GM03348 (cell line): ENCODE data around the gene SGIP1.
A peak's percentile ranks its signal among the peaks of the same experiment; 100 is the strongest.

Source experiments
- DNase-seq: peaks from one replicate; pipeline ENCODE4 v3.0.0; 2012; ENCODE audit warnings: low spot score

Gene SGIP1

DNA sequence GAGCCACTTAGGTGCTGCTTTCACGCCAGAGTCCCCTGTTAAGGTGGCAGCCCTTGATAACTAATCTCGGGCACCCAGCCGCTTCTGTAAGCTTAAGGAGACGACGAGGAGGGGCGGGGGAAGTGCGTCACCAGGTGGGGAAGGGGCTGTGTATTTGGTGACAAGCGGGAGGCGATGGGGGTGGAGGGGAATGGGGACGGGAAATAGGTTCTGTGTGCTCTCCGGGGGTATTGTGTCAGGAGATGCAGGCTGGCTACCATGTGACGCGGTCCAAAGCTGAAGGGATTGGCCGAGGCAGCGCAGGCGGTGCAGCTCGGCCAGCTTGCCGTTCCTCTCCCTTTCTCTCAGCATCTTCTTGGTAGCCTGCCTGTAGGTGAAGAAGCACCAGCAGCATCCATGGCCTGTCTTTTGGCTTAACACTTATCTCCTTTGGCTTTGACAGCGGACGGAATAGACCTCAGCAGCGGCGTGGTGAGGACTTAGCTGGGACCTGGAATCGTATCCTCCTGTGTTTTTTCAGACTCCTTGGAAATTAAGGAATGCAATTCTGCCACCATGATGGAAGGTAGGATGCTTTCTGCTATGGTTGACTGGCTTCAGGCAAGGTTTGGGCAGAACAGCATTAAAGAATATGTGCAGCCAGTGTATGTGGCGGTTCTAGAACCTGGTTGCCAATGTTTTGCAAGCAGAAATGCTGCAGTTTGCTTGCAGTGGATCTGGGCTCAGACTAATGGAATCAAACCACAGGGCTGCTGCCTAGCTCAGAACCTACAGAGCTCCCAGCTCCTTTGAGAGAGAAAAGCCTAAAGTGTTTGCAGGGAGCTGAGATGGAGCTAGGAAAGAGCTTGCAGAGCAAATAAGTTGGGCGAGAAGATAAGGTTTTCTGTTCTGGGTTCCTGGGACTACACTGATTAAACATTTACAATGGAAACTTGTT is at the start of gene SGIP1:
TSS of gene SGIP1 (plus strand) at position 350 of the 937 bp plus-strand sequence. CDS start at position 556, 206 bp downstream.
- peak; percentile 87 for DNase-seq

DNA sequence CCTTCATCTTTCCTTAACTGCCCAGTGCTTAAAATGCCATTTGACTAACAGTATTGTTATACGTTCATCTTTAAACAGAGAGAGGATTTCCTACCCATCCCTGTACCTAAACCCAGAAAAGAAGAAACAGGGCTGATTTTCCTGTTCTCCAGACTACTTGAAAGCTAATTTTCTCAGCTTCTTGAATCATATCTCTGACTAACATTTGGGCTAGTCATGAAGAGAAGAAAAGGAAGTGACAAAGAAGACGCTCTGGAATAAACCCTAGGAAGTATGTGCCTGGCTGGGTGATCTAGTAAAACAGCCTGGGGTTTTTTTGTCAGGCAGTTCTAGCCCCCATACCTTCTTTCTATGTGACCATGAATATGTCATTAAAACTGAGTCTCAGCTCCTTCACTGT is 44.8 kb upstream of the SGIP1 start:
- DNase-seq, result peak; percentile 27

DNA sequence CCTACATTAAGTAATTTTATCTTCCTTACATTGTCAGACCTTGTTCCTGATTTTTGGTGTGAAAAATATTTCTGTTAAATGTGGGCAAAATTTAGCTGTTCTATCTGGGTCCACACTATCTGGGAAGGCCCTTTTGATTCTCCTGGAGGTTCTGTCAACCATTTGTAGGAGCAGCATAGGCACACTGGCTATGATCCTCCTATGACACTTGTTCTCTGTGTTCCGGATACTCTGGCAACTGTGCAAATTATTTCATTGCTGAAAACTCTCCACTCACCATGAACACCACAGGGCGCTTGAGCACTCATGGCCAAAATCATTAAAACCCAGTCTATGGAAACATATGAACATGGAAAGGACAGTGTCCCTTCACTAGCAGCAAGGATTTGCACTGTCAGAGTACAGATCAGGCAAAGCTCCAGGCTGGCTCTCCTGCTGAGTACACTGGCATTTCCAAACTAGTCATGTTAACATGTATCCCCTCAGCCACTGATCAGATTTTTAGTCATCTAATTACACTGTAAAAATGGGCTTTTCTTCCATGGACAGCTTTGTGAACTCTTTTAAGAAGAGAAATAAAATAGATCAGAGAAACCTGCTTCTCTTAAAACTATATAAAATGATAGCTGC is 43.9 kb upstream of the SGIP1 start:
- DNase-seq, result no peak

DNA sequence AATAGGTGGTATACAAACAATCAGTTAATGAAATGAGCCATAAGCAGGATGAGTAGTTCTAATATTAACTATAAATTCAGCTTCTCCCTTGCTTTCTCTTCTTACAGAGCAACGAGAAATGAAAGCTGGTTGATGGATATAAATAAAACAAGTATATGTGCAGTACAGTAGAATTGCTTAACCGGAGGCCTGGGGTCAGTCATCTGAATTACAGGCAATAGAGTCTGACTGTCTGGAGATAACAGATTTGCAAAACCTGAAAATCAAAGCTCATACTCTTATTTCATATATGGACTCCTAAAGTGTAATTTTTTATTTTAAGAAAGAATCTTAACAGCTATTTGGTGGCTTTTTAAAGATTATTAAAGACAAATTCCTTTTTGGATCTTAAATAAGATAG is 43.1 kb upstream of the SGIP1 start:
- no peak for DNase-seq

- no peak for DNase-seq
These were observed 41.5 kb upstream of the SGIP1 start for GRCh38 chr1:66492424-66492823.

DNA sequence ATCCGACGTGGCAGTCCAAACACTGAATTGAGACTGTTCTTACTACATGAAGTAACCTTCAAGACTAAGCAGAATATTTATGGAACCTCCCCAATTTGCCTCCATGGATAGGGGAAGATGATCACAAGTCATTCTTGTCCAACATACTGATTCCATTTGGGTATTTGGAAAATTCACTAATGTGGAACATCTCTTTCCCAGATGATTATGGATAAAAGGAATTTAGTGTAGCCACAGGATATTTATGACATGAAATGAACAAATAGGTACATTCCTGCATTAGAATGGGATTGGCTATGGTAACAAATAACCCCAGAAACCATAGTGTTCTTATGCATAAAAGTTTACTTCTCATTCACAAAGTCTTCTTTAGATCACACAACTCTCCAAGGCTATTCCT is 40.2 kb upstream of the SGIP1 start:
- DNase-seq, result no peak

DNA sequence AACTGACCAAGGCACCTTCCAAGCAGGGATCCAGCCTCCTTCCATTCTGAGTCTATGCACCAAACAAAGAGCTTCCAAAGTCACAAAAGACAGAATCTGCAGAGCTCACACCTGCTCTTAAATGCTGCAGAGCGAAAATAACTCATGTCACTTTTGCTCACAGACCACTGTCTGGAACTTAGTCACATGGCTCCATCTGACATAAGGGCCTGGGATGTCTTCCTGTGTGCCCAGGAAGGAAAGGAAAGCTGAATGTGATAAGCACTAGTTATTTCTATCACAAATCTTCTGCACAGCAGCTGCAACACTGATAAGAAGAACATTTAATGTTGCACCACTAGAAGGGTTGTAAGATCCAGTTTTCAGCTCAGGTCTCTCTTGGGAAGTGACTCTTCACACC is 39.5 kb upstream of the SGIP1 start:
- DNase-seq, result no peak

- peak; percentile 35 for DNase-seq
These were observed 38.5 kb upstream of the SGIP1 start for GRCh38 chr1:66495495-66495894.

- no peak for DNase-seq
These were observed 36.0 kb upstream of the SGIP1 start for GRCh38 chr1:66497910-66498309.

- no peak for DNase-seq
These were observed 33.7 kb upstream of the SGIP1 start for GRCh38 chr1:66500301-66500700.

- no peak for DNase-seq
These were observed 31.9 kb upstream of the SGIP1 start for GRCh38 chr1:66502086-66502485.

- DNase-seq, result peak; percentile 51
These were observed 30.0 kb upstream of the SGIP1 start for GRCh38 chr1:66503841-66504470.

GRCh38 chr1:66505671-66506392 is 28.1 kb upstream of the SGIP1 start:
- peak; percentile 18 for DNase-seq

DNA sequence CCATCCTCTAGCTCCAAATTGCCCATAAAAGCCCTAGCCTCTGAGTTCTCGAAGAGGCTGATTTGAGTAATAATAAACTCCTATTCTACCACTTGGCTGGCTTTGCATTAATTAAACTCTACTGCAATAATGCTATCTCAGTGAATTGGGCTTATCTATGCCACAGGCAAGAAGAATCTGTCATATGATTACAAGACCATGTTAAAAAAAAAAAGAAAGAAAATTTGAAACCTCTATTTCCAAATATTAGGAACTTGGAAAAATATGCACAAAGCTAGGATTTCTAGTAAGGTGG is 27.6 kb upstream of the SGIP1 start:
- no peak for DNase-seq

GRCh38 chr1:66506991-66507390 is 27.0 kb upstream of the SGIP1 start:
- no peak for DNase-seq

- DNase-seq, result no peak
These were observed 23.5 kb upstream of the SGIP1 start for GRCh38 chr1:66510407-66510806.

- DNase-seq, result no peak
These were observed 22.8 kb upstream of the SGIP1 start for GRCh38 chr1:66511118-66511517.

GRCh38 chr1:66517959-66518358 is 16.0 kb upstream of the SGIP1 start:
- no peak for DNase-seq

DNA sequence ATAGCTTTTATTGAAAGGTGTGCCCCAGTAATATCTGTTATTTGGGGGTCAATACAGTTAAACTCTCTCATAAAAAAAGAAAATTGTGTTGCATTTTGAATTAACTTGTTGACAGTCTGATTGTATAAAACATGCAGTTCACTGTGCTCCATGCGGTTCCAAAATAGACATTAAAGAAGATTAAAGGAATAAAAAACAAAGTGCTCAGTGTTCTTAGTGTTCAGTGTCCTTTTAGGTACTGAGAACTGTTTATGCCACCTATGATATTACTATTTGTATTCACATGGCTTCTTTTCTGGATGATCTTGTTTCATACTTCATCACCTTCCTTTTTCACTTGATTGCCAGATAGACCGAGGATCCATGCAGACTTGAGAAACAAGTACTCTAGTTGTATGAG is 15.3 kb upstream of the SGIP1 start:
- DNase-seq, result no peak

- no peak for DNase-seq
These were observed 14.0 kb upstream of the SGIP1 start for GRCh38 chr1:66519992-66520391.

DNA sequence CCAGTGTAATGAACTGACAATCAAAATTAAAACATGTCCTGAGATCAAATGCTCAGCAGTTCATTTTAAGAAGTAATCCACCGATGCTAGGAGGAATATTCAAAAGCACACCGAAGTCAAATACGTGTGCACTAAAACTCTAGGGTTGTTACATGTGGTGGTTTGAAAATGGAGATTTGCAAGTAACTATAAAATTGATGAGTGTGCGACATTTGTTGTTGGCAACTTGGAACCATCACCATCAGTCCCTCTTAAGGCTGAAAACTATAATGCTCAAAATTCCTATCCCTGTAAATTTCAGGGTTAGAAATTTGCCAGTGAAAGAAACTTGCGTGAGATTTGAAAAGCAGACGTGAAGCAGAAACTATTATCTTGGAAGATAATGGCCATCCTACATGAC is 13.3 kb upstream of the SGIP1 start:
- DNase-seq, result no peak

GRCh38 chr1:66521721-66522365 is 12.1 kb upstream of the SGIP1 start:
- DNase-seq, result peak; percentile 69
